ENCODE results near the gene NR1H4.
A peak's percentile ranks its signal among the peaks of the same experiment; 100 is the strongest.
"Not testable (repeated sequence)": the region's sequence is repeated elsewhere in the genome, so short reads cannot be mapped to it uniquely, and the experiment has no call there.

The NR1H4 gene

DNA sequence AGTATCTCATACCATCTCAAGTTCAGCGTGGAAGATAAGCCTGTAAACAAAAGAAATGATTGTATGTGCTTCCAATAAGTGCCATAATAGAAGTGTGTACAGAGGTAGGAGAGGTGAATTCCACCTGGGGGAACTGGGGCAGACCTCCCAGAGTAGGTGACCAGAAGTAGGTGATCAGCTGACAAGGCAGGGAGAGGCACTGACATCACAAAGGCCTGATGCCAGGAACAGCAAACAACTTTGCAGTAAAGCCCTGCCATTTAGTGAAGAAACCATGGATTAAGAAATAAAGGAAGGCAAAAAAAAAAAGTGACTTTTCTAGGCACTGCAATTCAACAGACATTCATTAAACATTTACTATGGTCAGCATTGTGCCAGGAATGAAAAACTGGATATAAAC, 31.1 kb downstream of the NR1H4 start:
- DNase-seq (ENCODE audit: extremely low read depth in 1 of 2, low read depth in 1 of 2), result no peak

DNA sequence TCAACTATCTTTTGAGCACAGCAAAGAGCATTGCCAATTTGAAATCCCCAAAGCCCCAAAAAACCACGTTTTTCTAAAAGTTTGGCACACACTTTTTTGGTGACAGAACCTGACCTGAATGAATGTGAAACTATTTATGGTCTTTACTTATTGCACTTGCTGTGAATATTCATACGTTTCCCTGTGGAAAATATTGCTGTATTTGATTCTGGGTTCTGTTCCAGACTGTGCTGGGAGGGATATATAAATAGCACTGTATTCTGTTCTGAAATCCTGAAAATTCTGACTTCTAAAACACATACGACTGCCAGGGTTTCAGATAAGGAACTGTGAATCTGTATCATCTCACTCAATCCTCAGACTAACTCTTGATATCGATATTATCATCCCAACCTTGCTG, 35.1 kb downstream of the NR1H4 start:
- DNase-seq (ENCODE audit: extremely low read depth in 1 of 2, low read depth in 1 of 2), result no peak

DNA sequence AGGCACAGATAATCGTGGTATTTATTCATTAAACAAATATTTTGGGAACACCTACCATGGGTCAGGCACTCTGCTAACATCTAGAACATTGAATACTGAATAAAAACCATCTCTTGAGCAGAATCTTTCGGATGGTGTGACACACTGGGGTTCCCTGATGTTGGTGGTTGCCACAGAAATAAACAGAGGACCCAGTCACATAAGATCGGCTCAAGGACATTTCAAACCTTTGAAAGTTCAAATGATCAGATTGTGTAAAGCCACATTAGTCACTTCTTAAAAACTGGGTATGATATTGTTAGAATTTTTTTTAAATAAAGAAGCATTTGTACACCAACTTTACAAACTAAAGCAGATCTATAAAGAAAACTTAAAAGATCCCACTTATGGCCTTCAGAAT, 39.0 kb downstream of the NR1H4 start:
- no peak for DNase-seq (ENCODE audit: extremely low read depth in 1 of 2, low read depth in 1 of 2)

DNA sequence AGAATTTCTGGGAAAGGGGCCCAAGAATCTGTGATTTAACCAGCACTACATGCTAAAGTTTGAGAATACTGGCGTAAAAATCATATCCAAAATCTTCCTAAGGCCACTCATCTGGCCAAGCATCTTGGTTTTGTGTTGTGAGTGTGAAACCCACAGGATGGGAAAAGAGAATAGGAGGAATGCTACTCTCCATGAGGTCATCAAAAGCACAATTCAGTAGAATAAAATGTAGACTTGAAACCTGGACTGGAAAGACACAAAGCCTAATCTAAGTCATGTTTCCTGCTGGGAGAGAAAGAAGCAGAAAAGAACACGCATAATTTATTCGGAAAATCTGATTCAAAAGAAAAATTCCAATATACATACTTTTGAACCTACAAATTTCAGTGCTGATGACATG, 42.3 kb downstream of the NR1H4 start:
- DNase-seq (ENCODE audit: extremely low read depth in 1 of 2, low read depth in 1 of 2), result no peak

DNA sequence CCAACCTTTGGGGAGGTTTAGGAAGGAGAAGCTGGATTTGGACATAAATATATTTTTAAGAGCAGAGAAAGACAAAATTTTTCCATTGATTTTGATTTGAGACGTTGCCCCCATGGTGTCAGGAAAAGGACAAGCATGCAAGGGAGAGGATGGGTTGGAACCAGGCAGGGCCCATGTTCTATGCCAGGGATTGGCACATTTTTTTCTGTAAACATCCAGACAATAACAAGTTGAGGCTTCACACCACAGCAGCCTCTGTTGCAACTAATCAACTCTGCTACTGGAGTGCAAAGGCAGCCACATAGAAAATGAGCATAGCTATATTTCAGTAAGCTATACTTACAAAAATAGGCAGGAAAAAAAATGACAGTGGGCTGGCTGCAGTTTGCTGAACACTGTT, 44.7 kb downstream of the NR1H4 start:
- DNase-seq (ENCODE audit: extremely low read depth in 1 of 2, low read depth in 1 of 2), result no peak

DNA sequence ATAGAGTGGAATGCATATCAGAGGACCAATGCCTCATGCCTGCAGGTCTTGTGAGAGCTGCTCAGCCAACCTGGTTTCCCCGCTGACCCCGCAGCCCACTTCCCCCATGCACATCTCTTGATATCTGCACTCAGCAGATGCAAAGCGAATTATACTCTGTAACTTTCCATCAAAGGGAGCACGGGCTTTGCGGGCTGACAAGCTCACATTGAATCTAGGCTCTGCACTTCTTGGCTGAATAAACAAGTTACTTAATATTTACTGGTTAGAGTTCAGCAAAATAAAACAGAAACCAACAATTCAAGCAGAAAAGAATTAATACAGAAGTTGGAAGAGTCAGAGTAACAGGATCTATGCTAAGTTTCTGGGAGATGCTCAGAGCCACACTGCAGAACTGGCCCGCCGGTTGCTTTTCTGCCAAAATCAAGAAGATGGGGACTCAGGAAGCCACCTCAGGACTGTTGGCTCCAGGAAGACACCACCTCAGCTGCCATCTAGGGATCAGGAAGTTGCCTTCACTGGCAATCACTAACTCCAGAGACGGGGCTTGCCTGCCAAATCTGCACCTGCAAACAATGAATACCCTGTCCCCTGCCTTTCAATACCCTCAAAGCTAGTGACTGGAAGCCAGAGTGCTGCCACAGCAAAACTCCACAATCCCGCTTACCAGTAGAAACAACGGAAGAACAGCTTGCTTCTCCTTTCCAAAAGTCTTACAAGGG, 46.5 kb downstream of the NR1H4 start:
- DNase-seq (ENCODE audit: extremely low read depth in 1 of 2, low read depth in 1 of 2), result no peak

DNA sequence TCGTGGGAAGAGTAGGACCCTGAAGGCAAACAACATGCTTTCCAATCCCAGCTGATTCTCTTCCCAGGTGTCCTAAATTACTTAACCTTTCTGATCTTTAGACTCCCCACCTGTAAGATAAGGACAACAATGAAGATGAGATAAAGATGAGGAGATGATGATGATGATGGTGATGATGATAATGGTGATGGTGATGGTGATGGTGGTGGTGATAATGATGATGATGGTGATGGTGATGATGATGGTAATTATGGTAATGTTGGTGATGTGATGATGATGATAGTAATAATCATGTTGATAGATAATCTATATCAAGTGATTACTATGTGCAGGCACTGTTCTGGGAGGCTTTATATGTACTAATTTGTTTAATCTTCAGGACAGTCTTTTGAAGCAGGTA, 48.3 kb downstream of the NR1H4 start:
- DNase-seq (ENCODE audit: extremely low read depth in 1 of 2, low read depth in 1 of 2), result no peak

DNA sequence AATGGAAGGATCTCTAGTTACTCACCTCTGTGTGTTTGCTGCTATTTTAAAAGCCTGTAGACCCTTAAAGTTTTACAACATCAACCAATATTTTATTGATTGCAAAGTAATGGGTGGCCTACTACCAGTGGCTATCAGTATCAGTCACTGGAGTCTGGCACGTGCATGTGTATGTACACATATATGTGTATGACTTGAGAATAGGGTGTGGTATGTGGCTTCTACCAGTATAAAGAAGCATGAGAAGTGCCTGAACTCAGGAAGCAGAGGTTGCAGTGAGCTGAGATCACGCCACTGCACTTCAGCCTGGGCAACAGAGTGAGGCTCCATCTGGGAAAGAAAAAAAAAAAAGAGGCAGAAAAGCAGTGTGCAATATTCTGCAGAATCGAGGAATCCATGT, 54.4 kb downstream of the NR1H4 start:
- no peak for DNase-seq (ENCODE audit: extremely low read depth in 1 of 2, low read depth in 1 of 2)

DNA sequence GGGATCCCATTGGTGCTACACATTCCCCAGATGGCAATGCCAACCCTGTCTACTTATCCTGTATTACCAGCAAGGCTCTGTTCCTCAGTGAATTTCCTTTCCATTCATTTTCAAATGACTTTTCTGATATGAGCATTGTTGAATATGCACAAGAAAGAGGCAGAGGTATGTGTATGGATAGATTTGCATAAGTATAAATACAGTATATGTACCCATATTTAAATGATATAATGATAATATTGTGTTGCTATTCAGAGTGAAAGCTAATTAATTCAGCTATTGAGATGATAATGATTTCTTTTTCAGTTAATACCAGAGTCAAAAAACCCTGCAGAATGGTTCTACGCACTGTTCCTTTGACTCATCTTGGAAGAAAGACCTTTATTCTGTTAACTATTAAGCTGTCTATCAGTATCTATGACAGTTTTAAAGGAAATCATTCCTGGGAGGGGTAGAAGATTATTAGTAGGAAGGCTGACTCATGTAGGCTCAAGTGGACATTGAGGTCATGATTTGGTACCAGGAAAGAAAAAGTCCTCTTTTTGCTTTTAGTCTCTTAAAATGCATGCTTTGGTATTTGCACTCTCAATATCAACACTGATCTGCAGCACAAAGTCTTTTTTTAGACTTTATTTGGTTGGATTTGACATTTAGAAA, 54.9 kb downstream of the NR1H4 start:
- DNase-seq (ENCODE audit: extremely low read depth in 1 of 2, low read depth in 1 of 2), result no peak

DNA sequence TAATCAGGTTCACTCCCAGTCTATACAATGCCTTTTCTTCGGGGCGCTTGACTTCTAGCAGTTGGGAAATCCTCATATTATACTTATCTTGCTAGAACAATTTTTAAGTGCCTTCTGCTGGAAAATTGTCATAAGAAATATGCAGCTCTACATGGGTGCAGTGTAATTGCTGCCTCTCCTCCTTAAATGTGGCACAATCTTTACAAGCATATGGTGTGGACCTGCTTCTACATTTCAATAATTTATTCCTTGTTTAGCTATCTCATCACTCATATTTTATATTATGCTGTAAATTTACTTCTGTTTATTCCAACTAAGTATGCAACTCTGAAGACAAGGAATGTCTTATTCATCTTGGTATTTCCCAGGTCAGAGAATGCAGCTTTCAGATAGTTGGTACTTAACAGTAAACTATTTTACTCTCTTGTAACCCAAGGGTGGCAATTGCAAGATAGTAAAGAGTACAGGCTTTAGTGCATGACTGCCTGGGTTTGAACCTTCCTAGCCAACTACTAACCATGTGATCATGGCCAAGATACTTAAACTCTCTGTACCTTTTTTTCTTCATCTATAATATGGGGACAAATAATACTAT, 56.2 kb downstream of the NR1H4 start:
- no peak for DNase-seq (ENCODE audit: extremely low read depth in 1 of 2, low read depth in 1 of 2)

DNA sequence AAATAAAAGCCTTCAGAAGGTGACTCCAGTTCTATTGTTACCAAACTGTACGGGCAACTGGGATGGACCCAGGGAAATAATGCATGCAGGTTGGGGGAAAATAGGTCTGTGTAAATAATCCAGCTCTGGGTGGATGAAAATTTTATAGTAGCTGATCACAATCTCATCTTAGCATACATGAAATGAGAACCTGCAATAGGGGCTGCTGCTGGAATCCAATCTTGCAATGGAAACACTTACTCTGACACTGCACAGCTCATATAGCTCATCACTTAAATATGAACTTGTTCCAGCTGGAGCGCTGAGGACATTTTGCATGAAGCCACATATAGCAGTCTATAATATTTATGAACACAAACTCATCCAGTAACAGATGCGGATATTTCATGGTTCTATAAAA, 59.7 kb downstream of the NR1H4 start:
- DNase-seq (ENCODE audit: extremely low read depth in 1 of 2, low read depth in 1 of 2), result no peak

DNA sequence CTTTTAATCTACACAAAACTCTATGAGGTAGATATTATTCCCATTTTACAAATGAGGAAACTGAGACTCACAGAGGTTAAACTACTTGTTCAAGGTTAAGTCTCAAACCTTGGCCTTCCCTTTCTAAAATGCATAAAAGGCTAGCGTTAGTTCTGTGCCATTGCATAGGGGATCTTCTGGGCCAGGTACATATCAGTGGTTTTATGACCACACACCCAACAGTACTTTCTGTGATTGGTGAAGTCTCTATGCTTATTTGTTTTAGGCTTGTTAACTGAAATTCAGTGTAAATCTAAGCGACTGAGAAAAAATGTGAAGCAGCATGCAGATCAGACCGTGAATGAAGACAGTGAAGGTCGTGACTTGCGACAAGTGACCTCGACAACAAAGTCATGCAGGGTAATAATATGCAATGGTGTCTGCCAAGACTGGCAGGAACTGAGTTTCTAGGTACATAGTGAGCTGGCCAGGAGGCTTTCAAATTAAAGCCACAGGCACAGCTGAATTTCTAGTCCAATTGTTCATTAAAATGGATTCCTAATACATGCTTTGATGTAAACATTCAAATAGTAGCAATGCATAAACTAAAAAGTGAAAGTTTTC, 61.1 kb downstream of the NR1H4 start:
- DNase-seq (ENCODE audit: extremely low read depth in 1 of 2, low read depth in 1 of 2), result no peak

DNA sequence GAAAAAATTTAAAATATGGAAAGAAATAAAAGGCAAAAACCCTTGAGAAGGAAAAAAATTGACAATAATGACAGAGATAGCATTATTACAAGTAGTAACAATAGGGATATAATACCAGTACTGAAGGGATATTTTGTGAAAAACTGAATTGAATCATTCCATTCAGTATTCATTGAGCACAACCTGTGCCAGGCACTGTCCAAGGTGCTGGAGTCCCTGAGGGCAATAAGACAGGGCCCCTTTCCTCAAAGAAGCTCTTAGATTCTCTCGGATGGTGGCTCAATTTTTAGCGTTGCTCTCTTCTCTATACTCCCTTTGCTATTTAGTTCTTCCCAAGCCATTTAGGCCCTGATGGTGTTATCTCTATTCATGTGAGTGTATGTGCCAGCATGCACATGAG, 65.5 kb downstream of the NR1H4 start:
- DNase-seq (ENCODE audit: extremely low read depth in 1 of 2, low read depth in 1 of 2), result peak in 1 of 2 donors; percentile 1

DNA sequence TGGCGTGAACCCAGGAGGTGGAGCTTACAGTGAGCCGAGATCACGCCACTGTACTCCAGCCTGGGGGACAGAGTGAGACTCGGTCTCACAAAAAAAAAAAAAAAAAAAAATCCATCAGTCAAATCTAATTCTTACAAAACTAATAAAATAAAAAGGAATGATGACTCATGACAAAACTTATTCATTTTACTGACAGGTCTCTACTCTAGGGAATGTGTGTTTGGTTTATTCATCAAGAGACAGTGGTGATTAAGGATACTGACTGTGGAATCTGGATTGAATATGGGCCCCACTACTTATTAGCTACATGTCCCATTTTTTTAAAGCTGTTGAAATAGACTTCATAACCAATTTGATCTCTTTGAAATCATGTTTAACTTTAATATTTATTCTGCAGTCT, 70.5 kb downstream of the NR1H4 start:
- DNase-seq (ENCODE audit: extremely low read depth in 1 of 2, low read depth in 1 of 2), result no peak

DNA sequence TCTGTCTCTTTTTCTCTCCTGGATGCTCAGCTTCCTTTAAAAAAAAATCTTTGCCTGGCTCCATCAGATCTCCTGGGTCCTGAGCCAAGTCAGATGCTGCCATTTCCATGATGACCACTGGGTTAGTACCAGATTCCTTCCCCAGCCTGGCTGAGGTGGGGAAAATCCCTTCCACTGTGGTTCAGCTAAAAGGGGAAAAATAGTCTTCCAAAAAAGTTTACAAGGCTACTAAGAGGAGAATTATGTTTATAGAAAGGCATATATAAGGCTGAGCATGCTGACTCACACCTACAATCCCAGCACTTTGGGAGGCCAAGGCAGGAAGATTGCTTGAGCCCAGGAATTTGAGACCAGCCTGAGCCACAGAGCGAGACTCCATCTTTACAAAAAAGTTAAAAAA, 71.4 kb downstream of the NR1H4 start:
- DNase-seq (ENCODE audit: extremely low read depth in 1 of 2, low read depth in 1 of 2), result no peak

DNA sequence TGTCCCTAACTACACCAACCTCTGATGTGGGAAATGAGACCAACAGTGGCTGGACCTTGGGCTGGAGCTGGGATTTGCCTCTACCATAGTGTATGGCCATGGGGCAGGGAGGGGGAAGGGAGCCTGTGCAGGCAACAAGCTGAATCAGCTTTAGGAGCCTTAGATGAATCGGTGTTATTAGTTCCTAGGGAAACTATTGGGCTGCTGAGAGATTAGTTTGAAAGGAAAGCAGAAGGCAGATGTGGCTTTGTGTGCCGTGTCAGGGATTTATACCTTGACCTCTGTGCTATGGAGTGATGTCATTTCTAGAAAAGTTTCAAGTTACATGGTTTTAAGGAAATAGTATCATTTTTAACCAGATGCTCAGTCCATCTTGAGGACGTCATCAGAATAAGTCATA, 80.3 kb downstream of the NR1H4 start:
- no peak for DNase-seq (ENCODE audit: extremely low read depth in 1 of 2, low read depth in 1 of 2)

DNA sequence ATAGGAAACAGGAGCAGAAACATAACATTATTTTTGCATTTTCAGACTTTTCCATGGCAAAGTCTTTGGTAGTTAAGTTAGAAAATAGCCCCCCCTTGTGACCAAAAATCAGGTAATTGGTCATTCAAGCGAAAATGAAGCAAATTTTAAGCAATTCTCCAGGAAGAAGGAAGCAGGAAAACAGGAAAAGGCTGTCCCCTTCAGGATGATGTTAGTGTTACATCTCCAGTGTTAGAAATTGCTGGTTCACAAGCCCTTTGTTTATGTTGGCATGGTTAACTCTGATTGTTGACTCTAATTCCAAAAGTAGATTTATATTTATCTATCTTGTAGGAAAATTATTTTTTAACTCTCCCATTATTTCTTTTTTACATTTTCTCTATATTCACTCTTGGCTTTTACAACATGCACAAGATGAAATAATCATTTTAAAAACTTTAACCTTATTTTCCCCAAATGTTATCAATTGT, 81.0 kb downstream of the NR1H4 start:
- DNase-seq (ENCODE audit: extremely low read depth in 1 of 2, low read depth in 1 of 2), result no peak

DNA sequence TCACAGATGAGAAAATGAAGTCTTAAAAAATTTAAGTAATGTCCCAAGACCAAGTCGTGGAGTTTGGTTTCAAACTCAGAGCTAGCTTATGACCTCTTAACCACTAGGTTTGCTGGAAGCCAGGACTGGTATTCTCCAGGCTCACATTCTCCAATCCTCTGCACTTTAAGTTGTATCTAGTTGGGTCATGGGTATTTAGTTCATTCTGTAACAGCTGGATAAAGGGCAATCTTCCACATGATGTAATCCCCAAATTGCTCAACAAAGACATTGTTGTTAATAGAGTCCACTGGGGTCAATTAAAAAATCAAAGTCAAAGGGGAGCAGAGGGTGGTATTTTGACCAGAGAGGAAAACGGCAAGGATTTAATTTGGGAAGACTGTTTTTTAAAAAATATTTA, 82.1 kb downstream of the NR1H4 start:
- DNase-seq (ENCODE audit: extremely low read depth in 1 of 2, low read depth in 1 of 2), result no peak

DNA sequence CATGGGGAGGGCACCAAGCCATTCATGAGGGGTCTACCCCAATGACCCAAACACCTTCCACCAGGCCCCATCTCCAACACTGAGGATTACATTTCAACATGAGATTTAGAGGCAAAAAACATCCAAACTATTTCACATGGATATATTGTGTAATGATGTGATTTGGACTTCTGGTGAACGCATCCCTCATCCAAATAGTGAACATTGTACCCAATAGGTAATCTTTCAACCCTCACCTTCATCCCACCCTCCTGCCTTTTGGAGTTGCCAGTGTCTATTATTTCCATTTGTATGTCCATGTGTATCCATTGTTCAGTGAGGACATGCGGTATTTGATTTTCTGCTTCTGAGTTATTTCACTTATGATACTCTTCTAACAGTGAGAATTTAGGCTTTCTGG, 83.7 kb downstream of the NR1H4 start:
- no peak for DNase-seq (ENCODE audit: extremely low read depth in 1 of 2, low read depth in 1 of 2)

DNA sequence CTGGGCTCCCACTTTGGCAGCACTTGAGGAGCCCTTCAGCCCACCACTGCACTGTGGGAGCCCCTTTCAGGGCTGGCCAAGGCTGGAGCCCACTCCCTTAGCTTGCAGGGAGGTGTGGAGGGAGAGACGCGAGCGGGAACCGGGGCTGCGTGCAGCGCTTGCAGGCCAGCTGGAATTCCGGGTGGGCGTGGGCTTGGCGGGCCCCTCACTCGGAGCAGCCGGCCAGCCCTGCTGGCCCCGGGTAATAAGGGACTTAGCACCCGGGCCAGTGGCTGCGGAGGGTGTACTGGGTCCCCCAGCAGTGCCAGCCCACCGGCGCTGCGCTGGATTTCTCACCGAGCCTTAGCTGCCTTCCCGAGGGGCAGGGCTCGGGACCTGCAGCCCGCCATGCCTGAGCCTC, 85.6 kb downstream of the NR1H4 start:
- DNase-seq (ENCODE audit: extremely low read depth in 1 of 2, low read depth in 1 of 2), result not testable (repeated sequence)

DNA sequence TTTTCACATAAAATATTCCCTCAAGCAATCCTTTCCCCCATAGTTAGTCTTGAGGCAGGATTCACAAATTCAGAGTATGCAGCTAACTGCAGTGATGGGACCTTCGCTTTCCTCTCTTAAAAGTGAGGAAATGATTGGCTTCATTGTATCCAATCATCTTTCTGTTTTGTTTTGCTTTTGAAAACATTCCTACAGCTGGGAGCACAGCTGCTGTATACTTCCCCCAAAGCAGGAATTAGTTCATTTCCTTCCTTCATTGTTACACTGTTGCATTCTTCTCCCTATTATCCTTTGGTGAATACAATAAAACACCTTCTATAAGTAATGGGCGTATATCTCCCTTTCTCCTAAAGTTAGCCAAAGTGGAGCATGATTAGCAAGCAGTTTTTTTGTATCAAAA, 90.4 kb downstream of the NR1H4 start:
- DNase-seq (ENCODE audit: extremely low read depth in 1 of 2, low read depth in 1 of 2), result no peak

DNA sequence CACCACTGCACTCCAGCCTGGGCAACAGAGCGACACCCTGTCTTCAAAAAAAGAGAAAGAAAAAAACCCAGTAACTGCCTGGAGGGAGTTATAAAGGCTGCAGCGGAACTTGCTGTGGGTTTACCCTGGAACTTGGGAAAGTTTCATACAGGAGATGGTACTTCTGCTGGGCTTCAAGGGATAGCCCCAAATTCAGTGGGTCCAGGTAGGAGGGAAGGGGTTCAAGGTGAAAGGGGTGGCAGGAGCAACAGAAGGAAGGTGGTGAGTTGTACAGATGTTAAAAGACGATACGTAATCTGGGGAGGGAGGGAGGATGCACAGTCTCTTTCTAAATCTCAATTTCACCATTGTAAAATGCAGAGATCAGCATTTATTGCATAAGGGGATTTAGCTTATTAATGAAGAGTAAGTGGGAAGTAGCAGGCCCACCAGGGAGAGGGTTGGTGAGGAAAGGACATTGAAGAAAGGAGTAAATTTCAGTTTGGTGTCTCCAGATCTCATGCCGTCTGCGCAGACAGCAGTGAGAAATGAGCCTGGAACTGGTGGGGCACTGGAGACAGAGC, 91.3 kb downstream of the NR1H4 start:
- no peak for DNase-seq (ENCODE audit: extremely low read depth in 1 of 2, low read depth in 1 of 2)

Data from stimulated activated CD8-positive, alpha-beta memory T cell treated with anti-CD3 and anti-CD28 coated beads, Interleukin-7, amount 100 ng/mL, for 48 hours (primary cell).